Astrocyte (in vitro differentiated cells and primary cell): ENCODE data around the gene CLDN2. TPM values are rescaled to one million over a fixed set of nuclear protein-coding genes. Genes with fewer than 3 reads are reported as not detected.

Experiments
- DNase-seq: peaks from one replicate; pipeline ENCODE4 v3.0.0-alpha.2; 2010; ENCODE audit warnings: low read depth
- FAIRE-seq: peaks from 2 replicates; lab custom pipeline; 2011; peaks lifted over from hg19 to GRCh38; lab: Jason Lieb, UNC
- H2AFZ ChIP-seq: 2 replicates; pipeline ENCODE4 v1.6.0; 2012; ENCODE audit warnings: low read depth, low read length, inconsistent platforms
- H3K27ac ChIP-seq: 2 replicates; pipeline ENCODE4 v1.5.1; 2011; ENCODE audit warnings: low read depth, low read length, inconsistent platforms
- H3K27me3 ChIP-seq: 2 replicates; pipeline ENCODE4 v1.6.0; 2011; ENCODE audit warnings: low read length, inconsistent platforms; ENCODE audit not compliant: insufficient read depth
- H3K36me3 ChIP-seq: 2 replicates; pipeline ENCODE4 v1.5.1; 2011; ENCODE audit warnings: low read length, inconsistent platforms; ENCODE audit not compliant: insufficient read depth
- H3K4me1 ChIP-seq: 2 replicates; pipeline ENCODE4 v1.5.1; 2011; ENCODE audit warnings: low read length, inconsistent platforms; ENCODE audit not compliant: insufficient read depth
- H3K4me2 ChIP-seq: 2 replicates; pipeline ENCODE4 v1.6.0; 2012; ENCODE audit warnings: low read length, inconsistent platforms
- H3K4me3 ChIP-seq: 2 replicates; pipeline ENCODE4 v1.5.1; 2011; ENCODE audit warnings: low read depth, mild to moderate bottlenecking, low read length, inconsistent platforms; ENCODE audit not compliant: insufficient read depth
- H3K79me2 ChIP-seq: 2 replicates; pipeline ENCODE4 v1.6.0; 2012; ENCODE audit warnings: mild to moderate bottlenecking, low read length, inconsistent platforms; ENCODE audit not compliant: insufficient read depth
- H3K9ac ChIP-seq: 2 replicates; pipeline ENCODE4 v1.6.0; 2012; ENCODE audit warnings: mild to moderate bottlenecking, low read length, inconsistent platforms
- H3K9me3 ChIP-seq: 2 replicates; pipeline ENCODE4 v1.5.1; 2012; ENCODE audit warnings: low read depth, mild to moderate bottlenecking, low read length, inconsistent platforms; ENCODE audit not compliant: insufficient read depth
- H4K20me1 ChIP-seq: 2 replicates; pipeline ENCODE4 v1.6.0; 2012; ENCODE audit warnings: low read length, inconsistent platforms; ENCODE audit not compliant: insufficient read depth
- H3K27ac Mint-ChIP-seq: one replicate; pipeline ENCODE4 v1.8.0; 2021; ENCODE audit warnings: mild to moderate bottlenecking, mixed read lengths; ENCODE audit not compliant: unreplicated experiment
- H3K27me3 Mint-ChIP-seq: one replicate; pipeline ENCODE4 v1.8.0; 2021; ENCODE audit warnings: low read depth, mixed read lengths; ENCODE audit not compliant: unreplicated experiment
- H3K36me3 Mint-ChIP-seq: one replicate; pipeline ENCODE4 v1.8.0; 2021; ENCODE audit warnings: low read depth, mixed read lengths; ENCODE audit not compliant: unreplicated experiment
- H3K4me1 Mint-ChIP-seq: one replicate; pipeline ENCODE4 v1.8.0; 2021; ENCODE audit warnings: low read depth, mixed read lengths; ENCODE audit not compliant: unreplicated experiment
- H3K4me3 Mint-ChIP-seq: one replicate; pipeline ENCODE4 v1.8.0; 2021; ENCODE audit warnings: mild to moderate bottlenecking, moderate library complexity, mixed read lengths; ENCODE audit not compliant: unreplicated experiment
- H3K9me3 Mint-ChIP-seq: one replicate; pipeline ENCODE4 v1.8.0; 2021; ENCODE audit warnings: mild to moderate bottlenecking, mixed read lengths; ENCODE audit not compliant: unreplicated experiment
- CTCF ChIP-seq: IDR thresholded peaks from 2 replicates; pipeline ENCODE4 v1.5.1; 2011; ENCODE audit warnings: low read depth, mild to moderate bottlenecking, inconsistent platforms, low read length, moderate library complexity; ENCODE audit not compliant: insufficient read depth
- EZH2 ChIP-seq: IDR thresholded peaks from 2 replicates; pipeline ENCODE4 v1.6.1; 2012; ENCODE audit warnings: mild to moderate bottlenecking, low read length, inconsistent platforms; ENCODE audit not compliant: insufficient read depth
- total RNA-seq: library from RNA; stranded (reverse); gene quantifications from 2 replicates; pipeline ENCODE4 v1.2.1, GENCODE V29; 2021

Gene CLDN2
- total RNA-seq, 1 donor from 2014 or later, result 0.77 TPM

GRCh38 chrX:106940068-106940467 is 19.9 kb downstream of the CLDN2 start:
- Mint-ChIP-seq H3K4me3 (no peak overlapping the region), H3K27ac (no peak overlapping the region), H3K27me3 (no peaks in the 10 kb centered on the region), H3K9me3 (peaks cover 2% of the 10 kb centered on the region), H3K4me1 (no peaks in the 10 kb centered on the region), H3K36me3 (peaks cover 5% of the 10 kb centered on the region)
- H3K4me3 ChIP-seq, result no peak overlapping the region
- H2AFZ ChIP-seq, result no peak overlapping the region
- H3K9me3 ChIP-seq, result no peaks in the 10 kb centered on the region
- no peak for DNase-seq
- peaks cover 5% of the 10 kb centered on the region for H3K36me3 ChIP-seq
- no peaks in the 10 kb centered on the region for H3K4me1 ChIP-seq
- no peaks in the 10 kb centered on the region for H3K27me3 ChIP-seq
- no peak overlapping the region for H3K9ac ChIP-seq
- FAIRE-seq, result no peak
- H4K20me1 ChIP-seq, result no peaks in the 10 kb centered on the region
- TF ChIP-seq EZH2, result no peak
- TF ChIP-seq CTCF, result no peak
- no peaks in the 10 kb centered on the region for H3K79me2 ChIP-seq
- H3K27ac ChIP-seq, result no peak overlapping the region
- no peak overlapping the region for H3K4me2 ChIP-seq

- no peak for DNase-seq
- H3K27ac ChIP-seq, result no peak overlapping the region
- Mint-ChIP-seq H3K4me1 (no peaks in the 10 kb centered on the region), H3K27ac (no peak overlapping the region), H3K4me3 (no peak overlapping the region), H3K27me3 (no peaks in the 10 kb centered on the region), H3K36me3 (peaks cover 5% of the 10 kb centered on the region), H3K9me3 (peaks cover 2% of the 10 kb centered on the region)
- H3K36me3 ChIP-seq, result peaks cover 2% of the 10 kb centered on the region
- no peak for FAIRE-seq
- no peaks in the 10 kb centered on the region for H3K27me3 ChIP-seq
- no peaks in the 10 kb centered on the region for H3K4me1 ChIP-seq
- no peak overlapping the region for H2AFZ ChIP-seq
- no peak overlapping the region for H3K4me2 ChIP-seq
- no peaks in the 10 kb centered on the region for H3K9me3 ChIP-seq
- TF ChIP-seq CTCF (no peak), EZH2 (no peak)
- no peak overlapping the region for H3K4me3 ChIP-seq
- H3K79me2 ChIP-seq, result no peaks in the 10 kb centered on the region
- H4K20me1 ChIP-seq, result no peaks in the 10 kb centered on the region
- no peak overlapping the region for H3K9ac ChIP-seq
These were observed 26.3 kb downstream of the CLDN2 start for GRCh38 chrX:106946464-106946863.

GRCh38 chrX:106948641-106949040 is 28.4 kb downstream of the CLDN2 start:
- Histone ChIP-seq H3K27me3 (no peaks in the 10 kb centered on the region), H3K79me2 (no peaks in the 10 kb centered on the region), H4K20me1 (no peaks in the 10 kb centered on the region), H3K4me1 (no peaks in the 10 kb centered on the region), H3K27ac (no peak overlapping the region), H2AFZ (no peak overlapping the region), H3K4me2 (no peak overlapping the region), H3K9ac (no peak overlapping the region), H3K36me3 (no peaks in the 10 kb centered on the region), H3K9me3 (no peaks in the 10 kb centered on the region), H3K4me3 (no peak overlapping the region)
- no peak overlapping the region for H3K27ac Mint-ChIP-seq
- DNase-seq (no peak), FAIRE-seq (peak; percentile 47)
- H3K4me1 Mint-ChIP-seq, result no peaks in the 10 kb centered on the region
- H3K27me3 Mint-ChIP-seq, result no peaks in the 10 kb centered on the region
- H3K36me3 Mint-ChIP-seq, result no peaks in the 10 kb centered on the region
- H3K9me3 Mint-ChIP-seq, result no peaks in the 10 kb centered on the region
- TF ChIP-seq EZH2 (no peak), CTCF (no peak)
- H3K4me3 Mint-ChIP-seq, result no peak overlapping the region
